Ishikawa (cell line): ENCODE data around the gene CDC42BPA.

Experiments used
- CEBPB ChIP-seq: IDR thresholded peaks from 2 replicates; pipeline ENCODE4 v1.6.1; 2012
- CREB1 ChIP-seq: IDR thresholded peaks from 2 replicates; pipeline ENCODE4 v1.6.1; 2012; ENCODE audit warnings: low read depth
- EGR1 ChIP-seq: IDR thresholded peaks from 2 replicates; pipeline ENCODE4 v1.6.1; 2012
- EP300 ChIP-seq: IDR thresholded peaks from 2 replicates; pipeline ENCODE4 v1.6.1; 2012; ENCODE audit warnings: borderline replicate concordance
- FOXM1 ChIP-seq: IDR thresholded peaks from 2 replicates; pipeline ENCODE4 v1.6.1; 2012; ENCODE audit warnings: low read depth, borderline replicate concordance
- NFIC ChIP-seq: IDR thresholded peaks from 2 replicates; pipeline ENCODE4 v1.6.1; 2012
- RAD21 ChIP-seq: IDR thresholded peaks from 2 replicates; pipeline ENCODE4 v1.6.1; 2012; ENCODE audit warnings: low read depth
- TAF1 ChIP-seq: IDR thresholded peaks from 2 replicates; pipeline ENCODE4 v1.6.1; 2012; ENCODE audit warnings: low read depth, mild to moderate bottlenecking
- TCF12 ChIP-seq: IDR thresholded peaks from 2 replicates; pipeline ENCODE4 v1.6.1; 2012; ENCODE audit warnings: low read depth
- TEAD4 ChIP-seq: IDR thresholded peaks from 2 replicates; pipeline ENCODE4 v1.6.1; 2012
- YY1 ChIP-seq: IDR thresholded peaks from 2 replicates; pipeline ENCODE4 v1.6.1; 2012; ENCODE audit warnings: low read depth
- ZBTB7A ChIP-seq: IDR thresholded peaks from 2 replicates; pipeline ENCODE4 v1.6.1; 2012; ENCODE audit warnings: low read depth
- TF ChIP-seq, protein P1 (sequence below): IDR thresholded peaks from 2 replicates; pipeline ENCODE4 v1.6.1; 2012
- TF ChIP-seq, protein P2 (sequence below): IDR thresholded peaks from 2 replicates; pipeline ENCODE4 v1.6.1; 2012; ENCODE audit warnings: low read depth, mild to moderate bottlenecking
- TF ChIP-seq, protein P3 (sequence below): IDR thresholded peaks from 2 replicates; pipeline ENCODE4 v1.6.1; 2012

CDC42BPA gene

GRCh38 chr1:227156520-227156919 lies 161.8 kb downstream of the CDC42BPA start:
- TF ChIP-seq RAD21 (no peak), TCF12 (no peak)
- TF ChIP-seq, protein P1, sequence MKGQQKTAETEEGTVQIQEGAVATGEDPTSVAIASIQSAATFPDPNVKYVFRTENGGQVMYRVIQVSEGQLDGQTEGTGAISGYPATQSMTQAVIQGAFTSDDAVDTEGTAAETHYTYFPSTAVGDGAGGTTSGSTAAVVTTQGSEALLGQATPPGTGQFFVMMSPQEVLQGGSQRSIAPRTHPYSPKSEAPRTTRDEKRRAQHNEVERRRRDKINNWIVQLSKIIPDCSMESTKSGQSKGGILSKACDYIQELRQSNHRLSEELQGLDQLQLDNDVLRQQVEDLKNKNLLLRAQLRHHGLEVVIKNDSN = no peak
- TF ChIP-seq, protein P2, sequence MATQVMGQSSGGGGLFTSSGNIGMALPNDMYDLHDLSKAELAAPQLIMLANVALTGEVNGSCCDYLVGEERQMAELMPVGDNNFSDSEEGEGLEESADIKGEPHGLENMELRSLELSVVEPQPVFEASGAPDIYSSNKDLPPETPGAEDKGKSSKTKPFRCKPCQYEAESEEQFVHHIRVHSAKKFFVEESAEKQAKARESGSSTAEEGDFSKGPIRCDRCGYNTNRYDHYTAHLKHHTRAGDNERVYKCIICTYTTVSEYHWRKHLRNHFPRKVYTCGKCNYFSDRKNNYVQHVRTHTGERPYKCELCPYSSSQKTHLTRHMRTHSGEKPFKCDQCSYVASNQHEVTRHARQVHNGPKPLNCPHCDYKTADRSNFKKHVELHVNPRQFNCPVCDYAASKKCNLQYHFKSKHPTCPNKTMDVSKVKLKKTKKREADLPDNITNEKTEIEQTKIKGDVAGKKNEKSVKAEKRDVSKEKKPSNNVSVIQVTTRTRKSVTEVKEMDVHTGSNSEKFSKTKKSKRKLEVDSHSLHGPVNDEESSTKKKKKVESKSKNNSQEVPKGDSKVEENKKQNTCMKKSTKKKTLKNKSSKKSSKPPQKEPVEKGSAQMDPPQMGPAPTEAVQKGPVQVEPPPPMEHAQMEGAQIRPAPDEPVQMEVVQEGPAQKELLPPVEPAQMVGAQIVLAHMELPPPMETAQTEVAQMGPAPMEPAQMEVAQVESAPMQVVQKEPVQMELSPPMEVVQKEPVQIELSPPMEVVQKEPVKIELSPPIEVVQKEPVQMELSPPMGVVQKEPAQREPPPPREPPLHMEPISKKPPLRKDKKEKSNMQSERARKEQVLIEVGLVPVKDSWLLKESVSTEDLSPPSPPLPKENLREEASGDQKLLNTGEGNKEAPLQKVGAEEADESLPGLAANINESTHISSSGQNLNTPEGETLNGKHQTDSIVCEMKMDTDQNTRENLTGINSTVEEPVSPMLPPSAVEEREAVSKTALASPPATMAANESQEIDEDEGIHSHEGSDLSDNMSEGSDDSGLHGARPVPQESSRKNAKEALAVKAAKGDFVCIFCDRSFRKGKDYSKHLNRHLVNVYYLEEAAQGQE = no peak

DNA sequence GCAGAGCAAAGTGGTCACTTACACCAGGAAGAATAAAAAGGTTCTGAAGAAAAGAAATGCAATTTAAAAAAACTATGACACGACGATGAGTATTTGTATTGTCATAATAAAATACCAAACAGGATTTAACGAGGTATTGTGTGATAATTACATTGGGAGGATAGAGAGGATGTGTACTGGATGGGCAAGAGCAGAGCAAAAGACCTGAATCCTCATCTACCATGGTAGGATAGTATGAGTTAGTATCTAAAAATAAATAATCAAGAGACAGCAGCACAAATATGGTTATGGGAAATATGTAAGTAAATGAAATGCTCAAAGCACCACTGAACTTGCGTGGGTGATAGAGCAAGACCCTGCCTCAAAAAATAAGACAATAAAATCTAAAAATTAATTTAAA lies 162.6 kb downstream of the CDC42BPA start:
- TF ChIP-seq, protein P1 = no peak
- TF ChIP-seq EP300 = no peak
- no peak for TF ChIP-seq EGR1
- TF ChIP-seq, protein P2 = no peak
- TF ChIP-seq FOXM1 = no peak
- TF ChIP-seq YY1 = no peak
- no peak for TF ChIP-seq TEAD4
- TF ChIP-seq RAD21 = no peak
- no peak for TF ChIP-seq NFIC
- no peak for TF ChIP-seq ZBTB7A
- TF ChIP-seq, protein P3, sequence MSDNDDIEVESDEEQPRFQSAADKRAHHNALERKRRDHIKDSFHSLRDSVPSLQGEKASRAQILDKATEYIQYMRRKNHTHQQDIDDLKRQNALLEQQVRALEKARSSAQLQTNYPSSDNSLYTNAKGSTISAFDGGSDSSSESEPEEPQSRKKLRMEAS = no peak
- no peak for TF ChIP-seq TAF1
- TF ChIP-seq TCF12 = no peak

- TF ChIP-seq TAF1 (no peak), EGR1 (no peak), TEAD4 (no peak), EP300 (no peak), RAD21 (no peak), NFIC (no peak), ZBTB7A (no peak), TCF12 (no peak), YY1 (no peak), CEBPB (no peak), FOXM1 (no peak), CREB1 (no peak)
- TF ChIP-seq, protein P3 = no peak
- TF ChIP-seq, protein P2 = no peak
- TF ChIP-seq, protein P1 = no peak
These were observed 163.3 kb downstream of the CDC42BPA start for GRCh38 chr1:227155004-227155403.

- TF ChIP-seq, protein P2 = no peak
These were observed 165.8 kb downstream of the CDC42BPA start for GRCh38 chr1:227152525-227152924.
